HG02678 (cell line): Measurements from ENCODE around the gene TPST1.
"Not testable (repeated sequence)": the region's sequence is repeated elsewhere in the genome, so short reads cannot be mapped to it uniquely, and the experiment has no call there.

Experiments
- ATAC-seq: cut with Tn5 transposase; IDR thresholded peaks from one replicate; pipeline ENCODE4 v1.9.1; 2021; ENCODE audit warnings: mild to moderate bottlenecking, moderate library complexity; ENCODE audit not compliant: unreplicated experiment

TPST1 gene

GRCh38 chr7:66187905-66188304 lies 17.2 kb upstream of the TPST1 start:
- ATAC-seq = no peak

DNA sequence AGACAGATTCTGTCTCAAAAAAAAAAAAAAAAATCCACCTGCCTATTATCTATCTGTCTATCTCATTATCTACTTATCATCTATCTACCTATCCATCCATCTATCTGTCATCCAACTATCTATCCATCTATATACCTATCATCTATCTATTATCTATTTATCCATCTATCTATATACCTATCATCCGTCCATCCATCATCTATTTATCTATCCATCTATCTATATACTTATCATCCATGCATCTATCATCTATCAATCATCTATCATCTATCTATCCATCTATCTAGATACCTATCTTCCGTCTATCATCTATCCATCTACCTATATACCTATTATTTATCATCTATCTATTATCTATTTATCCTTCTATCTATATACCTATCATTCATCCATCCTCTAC lies 16.5 kb upstream of the TPST1 start:
- ATAC-seq = no peak

DNA sequence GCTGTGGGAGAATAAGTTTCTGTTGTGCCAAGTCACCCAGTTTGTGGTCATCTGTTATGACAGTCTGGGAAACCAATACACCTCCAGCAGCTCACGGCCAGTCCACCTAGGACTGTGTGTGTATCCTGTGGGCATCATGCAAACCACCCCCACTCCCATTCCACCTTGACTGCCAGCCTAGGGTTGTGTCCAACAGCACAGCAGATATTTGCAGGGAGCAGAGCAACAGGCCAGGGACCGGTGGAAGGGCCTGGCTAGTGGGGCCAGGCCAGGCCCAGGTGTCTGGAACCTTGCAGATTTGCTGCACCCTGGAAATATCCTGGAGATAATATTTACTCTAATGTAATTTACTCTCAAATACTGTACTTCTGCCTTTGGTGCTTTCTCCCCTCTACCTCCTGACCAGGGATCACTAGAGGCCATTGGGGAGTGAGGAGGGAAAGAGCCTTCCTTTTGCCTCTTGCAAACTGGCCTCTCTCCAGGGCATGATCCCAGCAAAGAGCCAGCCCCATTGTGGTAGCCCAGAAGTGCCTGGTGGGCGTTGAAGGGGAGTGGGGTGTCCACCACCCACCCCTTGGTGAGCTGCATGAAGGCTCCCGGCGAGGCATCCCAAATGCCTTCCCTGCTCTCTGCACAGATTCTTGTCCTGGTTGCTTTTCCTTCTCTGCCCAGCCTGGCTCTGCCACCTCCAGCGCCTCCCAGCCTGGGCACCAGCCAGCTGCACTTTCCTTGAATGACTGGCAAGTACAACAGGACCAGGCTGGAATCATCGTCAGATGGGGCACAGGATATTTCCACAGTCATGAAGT lies 15.2 kb upstream of the TPST1 start:
- ATAC-seq = no peak

- ATAC-seq = no peak
Measured at GRCh38 chr7:66190504-66190857, 14.7 kb upstream of the TPST1 start.

DNA sequence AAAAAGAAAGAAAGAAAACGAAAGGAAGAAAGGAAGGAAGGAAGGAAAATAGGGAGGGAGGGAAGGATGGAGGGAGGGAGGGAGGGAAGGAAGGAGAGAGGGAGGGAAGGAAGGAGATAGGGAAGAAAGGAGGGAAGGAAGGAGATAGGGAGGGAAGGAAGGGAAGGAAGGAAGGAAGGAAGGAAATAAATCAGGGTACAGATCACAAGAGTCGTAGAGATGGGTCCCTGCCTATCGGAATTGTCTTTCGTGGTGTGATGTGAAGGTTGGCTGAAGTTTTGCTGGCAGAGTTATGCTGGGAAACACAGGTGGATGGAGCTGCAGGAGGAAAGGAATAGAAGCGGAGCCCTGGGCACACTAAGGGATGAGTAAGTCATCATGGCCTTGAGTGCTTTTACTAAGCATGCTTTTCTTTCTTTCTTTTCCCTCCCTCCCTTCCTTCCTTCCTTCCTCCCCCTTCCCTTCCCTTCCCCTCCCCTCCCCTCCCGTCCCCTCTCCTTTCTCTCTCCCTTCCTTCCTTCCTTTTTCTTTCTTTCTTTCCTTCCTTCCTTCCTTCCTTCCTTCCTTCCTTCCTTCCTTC lies 11.9 kb upstream of the TPST1 start:
- ATAC-seq = no peak

DNA sequence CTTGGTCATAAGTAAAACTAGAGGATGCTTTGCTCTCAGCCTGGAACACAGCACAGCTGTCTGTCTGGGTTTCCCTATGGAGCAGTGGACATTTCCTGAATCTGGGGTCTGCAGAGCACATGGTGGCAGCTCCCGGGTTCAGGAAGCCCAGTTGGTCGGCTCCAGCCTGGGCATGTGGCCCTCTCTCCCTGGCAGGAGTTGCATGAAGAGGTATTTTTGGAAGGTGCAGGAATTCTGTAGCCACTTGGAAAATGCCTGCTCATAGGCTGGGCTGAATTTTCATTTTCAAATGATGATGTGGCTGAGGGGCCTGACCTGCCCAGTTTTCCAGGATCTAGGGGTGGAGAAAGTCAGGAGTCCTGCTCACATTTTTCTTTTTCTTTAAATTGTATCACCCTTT lies 6.7 kb upstream of the TPST1 start:
- no peak for ATAC-seq

GRCh38 chr7:66198956-66199355 lies 6.2 kb upstream of the TPST1 start:
- ATAC-seq = no peak

GRCh38 chr7:66202441-66202840 lies 2.7 kb upstream of the TPST1 start:
- no peak for ATAC-seq

DNA sequence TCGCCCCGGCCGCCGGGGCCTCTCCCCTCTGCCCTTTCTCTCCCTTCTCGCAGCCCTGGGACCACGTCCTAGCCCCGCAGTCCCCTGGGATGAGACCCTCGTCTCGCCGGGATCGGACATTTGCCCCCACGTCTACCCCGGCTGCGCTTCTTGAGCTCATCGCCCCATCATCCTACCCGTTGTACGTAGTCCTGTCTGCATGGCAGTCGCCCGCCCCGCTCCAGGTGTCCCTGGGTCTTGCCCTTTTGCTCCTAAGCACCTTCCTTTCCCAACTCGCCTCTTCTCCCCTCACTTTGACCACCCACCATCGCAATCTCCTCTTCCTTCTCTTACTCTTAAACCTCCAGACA lies 582 bp downstream of the TPST1 start:
- peak; percentile 7 for ATAC-seq

DNA sequence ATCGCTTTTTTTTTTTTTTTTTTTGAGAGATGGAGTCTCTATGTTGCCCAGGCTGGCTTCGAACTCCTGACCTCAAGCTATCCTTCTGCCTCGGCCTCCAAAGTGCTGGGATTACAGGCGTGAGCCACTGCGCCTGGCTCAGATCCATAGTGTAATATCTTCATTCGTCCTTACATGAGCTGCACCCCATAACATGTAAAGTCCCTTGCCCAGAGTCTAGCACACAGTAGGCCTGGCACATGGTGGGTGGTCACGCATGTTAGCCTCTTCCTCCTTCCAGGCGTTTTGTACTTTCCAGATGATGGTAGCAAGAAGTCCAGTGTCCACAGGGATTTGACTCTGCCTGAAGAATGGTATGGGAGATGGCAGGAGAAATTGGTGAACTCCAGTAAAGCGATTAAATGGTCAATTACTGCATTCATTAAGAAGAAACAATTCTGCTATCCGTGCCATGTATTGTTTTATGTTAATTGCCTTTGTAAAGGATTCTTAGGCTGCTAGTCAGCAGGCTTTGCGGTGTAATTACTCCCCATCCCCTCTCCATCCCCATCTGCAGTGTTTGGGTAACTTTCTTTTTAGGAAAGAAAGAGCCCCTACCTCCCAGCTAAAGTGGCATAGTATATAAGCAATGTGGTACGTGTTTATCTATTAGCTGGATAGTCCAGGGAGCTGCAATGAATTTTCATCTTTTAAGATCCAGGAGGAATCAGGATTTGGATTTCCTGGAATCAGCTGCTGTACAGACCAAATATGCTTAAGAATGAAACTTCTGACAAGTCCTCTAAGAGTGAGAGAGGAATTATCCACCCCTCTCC lies 1.2 kb downstream of the TPST1 start:
- ATAC-seq = no peak

GRCh38 chr7:66206934-66207240 lies 1.8 kb downstream of the TPST1 start:
- ATAC-seq = no peak

DNA sequence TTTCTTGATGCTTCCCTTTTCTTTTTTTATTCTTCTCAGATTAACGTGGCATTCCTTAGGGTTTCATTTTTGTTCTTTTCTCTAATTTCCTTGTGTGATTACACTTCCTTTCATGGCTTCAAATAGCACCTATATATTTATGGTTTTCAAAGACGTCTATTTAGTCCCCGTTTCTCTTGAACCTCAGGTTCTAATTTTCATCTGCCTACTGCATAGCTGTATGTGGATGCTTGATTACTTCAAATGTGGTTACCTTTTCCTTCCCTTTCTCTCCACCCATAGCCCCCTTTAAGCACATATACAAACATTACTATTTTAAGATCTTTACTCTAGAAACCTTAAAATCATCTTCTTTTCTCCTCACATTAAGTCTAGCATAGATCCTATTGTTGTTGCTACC lies 2.4 kb downstream of the TPST1 start:
- no peak for ATAC-seq

- ATAC-seq = no peak
Measured at GRCh38 chr7:66211429-66211828, 6.3 kb downstream of the TPST1 start.

DNA sequence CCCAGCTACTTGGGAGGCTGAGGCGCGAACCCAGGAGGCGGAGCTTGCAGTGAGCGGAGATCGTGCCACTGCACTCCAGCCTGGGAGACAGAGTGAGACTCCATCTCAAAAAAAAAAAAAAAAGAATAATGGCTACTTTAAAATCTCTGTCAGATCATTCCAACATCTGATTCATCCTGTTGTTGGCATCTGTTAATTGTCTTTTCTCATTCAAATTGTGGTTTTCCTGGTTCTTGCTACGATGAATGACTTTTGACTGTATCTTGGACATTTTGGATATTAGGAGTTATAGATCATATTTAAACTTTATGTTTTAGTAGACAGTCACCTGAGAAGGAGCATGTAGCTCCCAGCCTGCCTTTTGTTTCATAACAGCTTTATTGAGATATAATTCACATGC lies 8.5 kb downstream of the TPST1 start:
- no peak for ATAC-seq

- no peak for ATAC-seq
Measured at GRCh38 chr7:66216687-66217086, 11.6 kb downstream of the TPST1 start.

DNA sequence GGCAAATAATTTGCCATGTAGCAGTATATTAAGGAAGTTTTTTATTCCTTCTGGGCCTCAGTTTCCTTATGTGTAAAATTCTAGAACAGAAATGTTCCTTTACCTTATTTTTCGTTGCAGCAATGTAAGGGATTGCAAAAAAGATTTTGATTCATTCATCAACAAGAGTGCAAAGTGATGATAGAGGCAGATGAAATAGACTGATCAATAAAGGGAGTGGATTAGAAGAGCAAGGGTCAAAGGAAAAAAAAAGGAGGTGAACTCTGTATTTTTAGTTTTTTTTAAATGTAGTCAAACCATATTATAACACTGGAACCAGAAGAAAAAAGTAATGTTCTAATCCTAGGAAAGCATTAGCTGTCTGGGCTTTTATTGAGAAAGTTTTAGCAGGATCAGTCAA lies 14.7 kb downstream of the TPST1 start:
- no peak for ATAC-seq

- ATAC-seq = no peak
Measured at GRCh38 chr7:66221442-66221841, 16.3 kb downstream of the TPST1 start.

DNA sequence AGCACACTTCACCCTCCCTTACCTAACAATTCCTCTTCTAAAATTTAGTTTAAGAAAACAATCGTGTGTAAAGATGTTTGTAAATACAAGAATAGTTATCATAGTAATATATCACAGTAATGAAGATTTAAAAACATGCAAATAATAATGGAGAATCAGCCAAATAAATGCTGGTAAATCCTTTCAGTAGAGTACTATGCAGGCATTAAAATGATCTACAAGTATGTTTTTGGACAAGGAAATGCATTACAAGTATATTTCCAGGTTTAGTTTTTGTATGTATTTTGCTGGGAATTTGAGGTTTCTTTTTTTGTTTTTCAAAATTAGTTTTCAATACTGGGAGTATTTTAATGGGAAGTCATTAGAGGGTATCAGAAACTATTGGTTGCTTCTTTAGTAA lies 22.7 kb downstream of the TPST1 start:
- no peak for ATAC-seq

DNA sequence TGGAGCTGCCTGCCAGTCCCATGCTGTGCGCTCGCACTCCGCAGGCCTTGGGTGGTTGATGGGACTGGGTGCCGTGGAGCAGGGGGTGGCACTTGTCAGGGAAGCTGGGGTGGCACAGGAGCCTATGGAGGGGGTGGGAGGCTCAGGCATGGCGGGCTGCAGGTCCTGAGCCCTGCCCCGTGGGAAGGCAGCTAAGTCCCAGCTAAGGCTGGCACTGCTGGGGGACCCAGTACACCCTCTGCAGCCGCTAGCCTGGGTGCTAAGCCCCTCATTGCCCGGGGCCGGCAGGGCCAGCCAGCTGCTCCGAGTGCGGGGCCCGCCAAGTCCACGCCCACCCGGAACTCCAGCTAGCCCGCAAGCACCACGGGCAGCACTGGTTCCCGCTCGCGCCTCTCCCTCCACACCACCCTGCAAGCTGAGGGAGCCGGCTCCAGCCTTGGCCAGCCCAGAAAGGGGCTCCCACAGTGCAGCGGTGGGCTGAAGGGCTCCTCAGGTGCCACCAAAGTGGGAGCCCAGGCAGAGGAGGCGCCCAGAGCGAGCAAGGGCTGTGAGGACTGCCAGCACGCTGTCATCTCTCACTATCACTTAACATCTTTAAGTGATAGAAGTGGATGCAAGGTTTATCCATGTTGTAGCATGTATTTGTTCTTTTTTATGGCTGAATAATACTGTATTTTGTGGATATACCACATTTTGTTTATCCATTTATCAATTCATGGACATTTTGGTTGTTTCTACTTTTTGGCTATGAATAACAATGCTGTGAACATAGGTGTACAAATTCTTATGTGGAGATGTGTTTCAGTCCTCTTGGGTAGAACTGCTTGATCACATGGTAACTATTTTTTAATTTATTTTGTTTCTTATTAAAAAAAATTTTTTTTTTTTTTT lies 26.4 kb downstream of the TPST1 start:
- ATAC-seq = not testable (repeated sequence)

DNA sequence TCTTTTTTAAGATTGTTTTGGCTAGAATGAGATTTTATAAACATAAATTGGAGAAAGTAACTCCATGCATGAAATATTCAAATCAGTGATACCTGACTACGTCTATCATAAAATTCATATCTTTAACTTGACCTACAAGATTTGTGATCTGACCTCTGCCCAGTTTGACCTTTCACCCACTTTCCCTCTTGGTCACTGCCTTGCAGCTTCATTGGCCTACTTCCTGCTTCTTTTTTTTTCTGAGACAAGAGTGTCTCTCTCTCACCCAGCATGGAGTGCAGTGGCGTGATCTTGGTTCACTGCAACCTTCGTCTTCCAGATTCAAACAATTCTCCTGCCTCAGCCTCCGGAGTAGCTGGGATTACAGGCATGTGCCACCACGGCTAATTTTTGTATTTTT lies 28.5 kb downstream of the TPST1 start:
- no peak for ATAC-seq

GRCh38 chr7:66236713-66237303 lies 31.7 kb downstream of the TPST1 start:
- ATAC-seq = no peak
